Endothelial cell of umbilical vein (primary cell): Measurements from ENCODE around the gene TM9SF4. TPM values are rescaled to one million over a fixed set of nuclear protein-coding genes. Genes with fewer than 3 reads are reported as not detected.

Source experiments
- BruUV-seq: library from RNA; stranded (reverse); fragments of 400-500 nt; replicated peaks from 2 replicates; lab custom pipeline; 2021; lab: Mats Ljungman, UMichigan
- CTCF ChIA-PET: fragments of 300-600, 350-600 bp; sonication (Branson Sonifier 250); formaldehyde crosslinking; loops from one replicate; lab custom pipeline; 2021; ENCODE audit warnings: antibody characterized with exemption, inconsistent platforms; lab: Charles Lee
- POLR2A ChIA-PET: fragments of 300-600, 350-600 bp; sonication (Branson Sonifier 250); formaldehyde crosslinking; loops from one replicate; lab custom pipeline; 2021; ENCODE audit warnings: antibody characterized with exemption, inconsistent platforms; lab: Charles Lee
- DNase-seq: peaks from one replicate; pipeline ENCODE4 v3.0.0-alpha.2; 2011; ENCODE audit warnings: low read depth, low spot score
- FAIRE-seq: peaks from 2 replicates; lab custom pipeline; 2011; peaks lifted over from hg19 to GRCh38; lab: Jason Lieb, UNC
- H2AFZ ChIP-seq: 2 replicates; pipeline ENCODE4 v1.6.0; 2012; ENCODE audit warnings: low read depth, low read length, control low read depth, inconsistent platforms
- H3K27ac ChIP-seq: 2 replicates; pipeline ENCODE4 v1.5.1; 2011; ENCODE audit warnings: low read depth, mild to moderate bottlenecking, control low read depth, low read length, moderate library complexity; ENCODE audit not compliant: insufficient read depth
- H3K27me3 ChIP-seq, 2 experiments: 2 replicates each; pipeline versions ENCODE4 v1.6.0 to v1.6.1; 2011; ENCODE audit warnings: low read length in 2 of 2, mixed read lengths in 1 of 2; ENCODE audit not compliant: control insufficient read depth in 2 of 2, insufficient read depth in 2 of 2
- H3K36me3 ChIP-seq, 2 experiments: 2 replicates in 1 of 2; 3 replicates in 1 of 2; pipeline ENCODE4 v1.5.1; 2011; ENCODE audit warnings: low read length in 2 of 2, mild to moderate bottlenecking in 1 of 2, moderate library complexity in 1 of 2; ENCODE audit not compliant: control insufficient read depth in 2 of 2, insufficient read depth in 2 of 2; ENCODE audit errors: extremely low read depth in 1 of 2
- H3K4me1 ChIP-seq: 3 replicates; pipeline ENCODE4 v1.5.1; 2011; ENCODE audit warnings: mild to moderate bottlenecking, low read length; ENCODE audit not compliant: control insufficient read depth, insufficient read depth; ENCODE audit errors: extremely low read depth
- H3K4me2 ChIP-seq: 2 replicates; pipeline ENCODE4 v1.6.1; 2011; ENCODE audit warnings: low read length, control low read depth, mixed read lengths; ENCODE audit not compliant: insufficient read depth
- H3K4me3 ChIP-seq, 3 experiments: fragments of 200-600 bp in 1 of 3; sonication (generic), shearing (Covaris generic) in 1 of 3; replicated peaks in 1 of 3; 2 replicates each; pipeline ENCODE4 v1.5.1; 2011 to 2016; ENCODE audit warnings: control low read depth in 3 of 3, low read length in 3 of 3, mild to moderate bottlenecking in 2 of 3, inconsistent platforms in 1 of 3, low read depth in 1 of 3, moderate library complexity in 1 of 3; ENCODE audit not compliant: insufficient read depth in 1 of 3
- H3K79me2 ChIP-seq: 2 replicates; pipeline ENCODE4 v1.6.0; 2012; ENCODE audit warnings: low read length, inconsistent platforms; ENCODE audit not compliant: control insufficient read depth, insufficient read depth
- H3K9ac ChIP-seq: replicated peaks from 2 replicates; pipeline ENCODE3; 2011; ENCODE audit warnings: low read length, control low read depth; ENCODE audit not compliant: insufficient read depth; ENCODE audit errors: extremely low read depth
- H3K9me1 ChIP-seq: replicated peaks from 3 replicates; pipeline ENCODE4 v1.6.0; 2011; ENCODE audit warnings: mild to moderate bottlenecking, low read length; ENCODE audit not compliant: control insufficient read depth, insufficient read depth; ENCODE audit errors: extremely low read depth
- H3K9me3 ChIP-seq: replicated peaks from 2 replicates; pipeline ENCODE4 v1.5.1; 2012; ENCODE audit warnings: low read length, inconsistent platforms; ENCODE audit not compliant: control insufficient read depth, insufficient read depth
- H4K20me1 ChIP-seq: replicated peaks from 2 replicates; pipeline ENCODE3; 2011; ENCODE audit warnings: mild to moderate bottlenecking, low read length; ENCODE audit not compliant: control insufficient read depth, insufficient read depth; ENCODE audit errors: extremely low read depth
- CTCF ChIP-seq, 2 donors: IDR thresholded peaks; 1 replicate in 1 of 2; 2 replicates in 1 of 2; pipeline ENCODE4 v1.5.1; 2011; ENCODE audit warnings: low read length in 2 of 2, mild to moderate bottlenecking in 2 of 2, moderate library complexity in 2 of 2, control low read depth in 1 of 2, inconsistent platforms in 1 of 2, low read depth in 1 of 2; ENCODE audit not compliant: insufficient read depth in 1 of 2; ENCODE audit errors: extremely low read depth in 1 of 2
- EZH2 ChIP-seq: IDR thresholded peaks from 2 replicates; pipeline ENCODE4 v1.6.1; 2012; ENCODE audit warnings: borderline replicate concordance, low read depth, mild to moderate bottlenecking, moderate library complexity, low read length, inconsistent platforms; ENCODE audit not compliant: severe bottlenecking
- FOS ChIP-seq: IDR thresholded peaks from 2 replicates; pipeline ENCODE4 v1.6.1; 2011; ENCODE audit warnings: mild to moderate bottlenecking, low read length, moderate library complexity, borderline replicate concordance; ENCODE audit not compliant: insufficient read depth
- GATA2 ChIP-seq: IDR thresholded peaks from 2 replicates; pipeline ENCODE4 v1.7.0; 2011; ENCODE audit warnings: low read depth, mild to moderate bottlenecking, moderate library complexity, mixed read lengths, low read length; ENCODE audit not compliant: insufficient read length, insufficient read depth
- JUN ChIP-seq: IDR thresholded peaks from 2 replicates; pipeline ENCODE4 v1.6.1; 2011; ENCODE audit warnings: borderline replicate concordance, low read depth; ENCODE audit not compliant: insufficient read length, insufficient read depth
- MAX ChIP-seq: IDR thresholded peaks from 2 replicates; pipeline ENCODE4 v1.6.1; 2011; ENCODE audit not compliant: insufficient read depth, insufficient read length
- MYC ChIP-seq: IDR thresholded peaks from one replicate; pipeline ENCODE4 v1.6.1; 2011; ENCODE audit warnings: mild to moderate bottlenecking, low read depth, low read length
- POLR2A ChIP-seq: IDR thresholded peaks from 2 replicates; pipeline ENCODE4 v1.6.1; 2012; ENCODE audit warnings: low read depth, mild to moderate bottlenecking, control low read depth, low read length
- POLR2AphosphoS5 ChIP-seq: IDR thresholded peaks from 2 replicates; pipeline ENCODE4 v1.6.1; 2012; ENCODE audit warnings: low read depth, mild to moderate bottlenecking, control low read depth, low read length, moderate library complexity; ENCODE audit not compliant: insufficient read depth
- dilution Hi-C: fragments of 300-500 bp; cut with MboI; formaldehyde crosslinking; loops from one replicate; pipeline ENCODE4 v1.15.0; 2019; ENCODE audit warnings: low sequenced_read_pairs; ENCODE audit not compliant: extremely low pct_ligation_motif_present
- intact Hi-C: fragments of 100-400 bp; cut with micrococcal nuclease; formaldehyde crosslinking; loops from one replicate; pipeline ENCODE4 v1.10.0; 2022
- polyA plus RNA-seq, 4 experiments: library from polyadenylated mRNA; depleted of rRNA in 3 of 4; stranded (reverse) in 3 of 4; unstranded in 1 of 4; fragments of >200 nt; gene quantifications; 2 replicates each; pipeline versions ENCODE4 v1.2.1 to v1.2.3, GENCODE V29; 2011 to 2012; ENCODE audit warnings: missing spikeins in 1 of 4
- total RNA-seq: library from RNA; stranded (reverse); gene quantifications from 2 replicates; pipeline ENCODE4 v1.2.3, GENCODE V29; 2021

TM9SF4 gene
- total and polyA plus RNA-seq, 2 donors (not counting 3 experiments of a cell fraction or from before 2014, with no cell fraction given), result 46.4 to 61.9 TPM

- CTCF ChIA-PET, result no interaction called here
- H3K4me3 ChIP-seq, result no peak overlapping the region
- no peaks in the 10 kb centered on the region for H4K20me1 ChIP-seq
- intact Hi-C loops (loop anchor here (5.0 kb wide), 2 partner anchors 222 to 442 kb away; no protein-coding TSS in a partner anchor), dilution Hi-C loops (no loop called here)
- DNase-seq, result no peak
- BruUV-seq, result no TSS peak
- H3K9me3 ChIP-seq, result no peaks in the 10 kb centered on the region
- H3K4me2 ChIP-seq, result no peak overlapping the region
- no peaks in the 10 kb centered on the region for H3K9me1 ChIP-seq
- H3K79me2 ChIP-seq, result peaks cover 52% of the 10 kb centered on the region
- TF ChIP-seq JUN, result no peak
- peak; percentile 24 for TF ChIP-seq POLR2A
- H2AFZ ChIP-seq, result no peak overlapping the region
- no peak overlapping the region for H3K9ac ChIP-seq
- no peak for FAIRE-seq
- no peak overlapping the region for H3K27ac ChIP-seq
- POLR2A ChIA-PET, result no interaction called here
- peaks cover 21% of the 10 kb centered on the region for H3K4me1 ChIP-seq
- H3K36me3 ChIP-seq, result peaks cover 4 to 7% of the 10 kb centered on the region in 2 experiments
- H3K27me3 ChIP-seq, result no peaks in the 10 kb centered on the region
Observed at GRCh38 chr20:32209850-32210605, 100.5 kb downstream of the TM9SF4 start.

GRCh38 chr20:32213870-32214269 is 104.4 kb downstream of the TM9SF4 start:
- DNase-seq, result no peak
- ChIA-PET POLR2A (interaction anchor here (0.7 kb wide), 1 partner anchor 12 kb away, joined by 4 read pairs; no protein-coding TSS in a partner anchor), CTCF (no interaction called here)
- Histone ChIP-seq H3K4me1 (peaks cover 13% of the 10 kb centered on the region), H4K20me1 (no peaks in the 10 kb centered on the region), H3K27me3 (no peaks in the 10 kb centered on the region), H3K4me3 (no peak overlapping the region), H3K9me3 (no peaks in the 10 kb centered on the region), H3K4me2 (no peak overlapping the region), H3K9ac (no peak overlapping the region), H2AFZ (no peak overlapping the region), H3K9me1 (no peaks in the 10 kb centered on the region), H3K27ac (no peak overlapping the region), H3K36me3 (peaks cover 6 to 7% of the 10 kb centered on the region in 2 experiments), H3K79me2 (peaks cover 17% of the 10 kb centered on the region)
- BruUV-seq, result no TSS peak
- TF ChIP-seq POLR2AphosphoS5 (no peak), GATA2 (no peak), EZH2 (no peak), CTCF (IDR thresholded peaks at IDR 0.05; ENCODE audit: extremely low read depth in 1 of 2, insufficient read depth in 1 of 2, low read depth in 1 of 2, low read length in 2 of 2) (no peak), FOS (no peak), MYC (no peak), MAX (no peak), JUN (no peak)
- intact Hi-C loops (no loop called here), dilution Hi-C loops (no loop called here)
- no peak for FAIRE-seq
